SU-DHL-6 (cell line): ENCODE data around the gene TFDP2.

ENCODE experiments used
- EZH2phosphoT487 ChIP-seq: fragments of 200-600 bp; sonication (generic), shearing (Covaris generic); conservative IDR thresholded peaks from 2 replicates; pipeline ENCODE4 v1.6.1; 2018; ENCODE audit warnings: mild to moderate bottlenecking, antibody characterized with exemption, low read length, moderate library complexity, mixed read lengths
- TF ChIP-seq, protein P1 (sequence below): fragments of 200-600 bp; sonication (generic); IDR thresholded peaks from one replicate; pipeline ENCODE4 v1.5.1; 2017; ENCODE audit warnings: antibody characterized with exemption, mild to moderate bottlenecking, low read length, moderate library complexity; ENCODE audit not compliant: insufficient read depth, poor library complexity, severe bottlenecking

DNA sequence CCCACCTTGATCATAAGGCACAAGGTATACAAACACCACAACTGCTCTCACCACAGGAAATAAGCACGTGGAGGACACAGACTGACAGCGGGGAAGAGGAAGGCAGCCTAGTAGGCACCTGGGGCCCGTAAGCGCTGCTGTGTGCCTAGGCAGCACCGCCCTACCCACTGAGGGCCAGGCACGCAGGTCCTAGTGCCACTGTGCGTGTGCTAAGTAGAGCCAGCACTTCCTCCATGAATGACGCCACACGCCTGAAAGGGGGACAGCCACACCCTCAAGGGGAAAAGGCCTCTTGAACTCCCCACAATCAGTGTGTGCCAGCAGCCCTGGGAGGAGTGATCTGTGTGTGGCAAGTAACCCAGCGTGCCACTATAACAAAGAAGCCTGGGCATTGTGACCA lies 199.9 kb downstream of the TFDP2 start:
- TF ChIP-seq, protein P1, sequence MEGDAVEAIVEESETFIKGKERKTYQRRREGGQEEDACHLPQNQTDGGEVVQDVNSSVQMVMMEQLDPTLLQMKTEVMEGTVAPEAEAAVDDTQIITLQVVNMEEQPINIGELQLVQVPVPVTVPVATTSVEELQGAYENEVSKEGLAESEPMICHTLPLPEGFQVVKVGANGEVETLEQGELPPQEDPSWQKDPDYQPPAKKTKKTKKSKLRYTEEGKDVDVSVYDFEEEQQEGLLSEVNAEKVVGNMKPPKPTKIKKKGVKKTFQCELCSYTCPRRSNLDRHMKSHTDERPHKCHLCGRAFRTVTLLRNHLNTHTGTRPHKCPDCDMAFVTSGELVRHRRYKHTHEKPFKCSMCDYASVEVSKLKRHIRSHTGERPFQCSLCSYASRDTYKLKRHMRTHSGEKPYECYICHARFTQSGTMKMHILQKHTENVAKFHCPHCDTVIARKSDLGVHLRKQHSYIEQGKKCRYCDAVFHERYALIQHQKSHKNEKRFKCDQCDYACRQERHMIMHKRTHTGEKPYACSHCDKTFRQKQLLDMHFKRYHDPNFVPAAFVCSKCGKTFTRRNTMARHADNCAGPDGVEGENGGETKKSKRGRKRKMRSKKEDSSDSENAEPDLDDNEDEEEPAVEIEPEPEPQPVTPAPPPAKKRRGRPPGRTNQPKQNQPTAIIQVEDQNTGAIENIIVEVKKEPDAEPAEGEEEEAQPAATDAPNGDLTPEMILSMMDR = no peak
- TF ChIP-seq EZH2phosphoT487 = no peak
